Activated T-cell treated with anti-CD3 and anti-CD28 coated beads for 1 hour (primary cell): Measurements from ENCODE around the gene SLCO4A1.

Experiments
- DNase-seq: peaks from one replicate; pipeline ENCODE4 v3.0.0-alpha.2; 2020; ENCODE audit warnings: low read depth

SLCO4A1 gene

DNA sequence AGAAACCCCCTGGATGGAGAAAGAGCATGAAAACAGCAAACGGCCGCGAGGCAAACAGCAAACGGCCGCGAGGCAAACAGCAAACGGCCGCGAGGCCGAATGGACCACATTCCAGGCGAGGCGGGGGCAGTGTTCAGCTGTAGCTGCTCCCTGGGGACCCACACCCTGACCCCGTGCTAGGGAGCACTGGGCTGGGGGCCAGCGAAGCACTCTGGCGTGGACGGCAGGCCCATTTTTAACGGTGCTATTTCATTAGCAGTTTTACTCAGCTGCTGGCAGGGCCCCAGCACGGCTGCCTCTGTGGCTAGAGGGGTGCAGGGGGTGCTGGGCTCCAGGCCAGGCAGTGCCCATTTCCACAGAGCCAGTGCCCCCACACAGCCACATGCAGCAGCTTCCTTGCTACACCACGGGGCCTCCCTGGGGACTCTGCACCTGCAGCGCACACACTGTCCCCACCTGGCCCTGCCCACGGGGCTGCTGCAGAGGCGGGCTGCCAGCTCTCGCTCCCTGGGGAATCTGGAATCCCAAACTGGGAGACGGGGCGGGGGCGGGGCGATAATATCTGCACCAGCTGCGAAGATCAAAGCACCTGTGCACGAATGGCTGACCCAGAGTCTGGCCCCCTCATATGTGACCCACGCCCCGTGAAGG lies 35.6 kb upstream of the SLCO4A1 start:
- no peak for DNase-seq

DNA sequence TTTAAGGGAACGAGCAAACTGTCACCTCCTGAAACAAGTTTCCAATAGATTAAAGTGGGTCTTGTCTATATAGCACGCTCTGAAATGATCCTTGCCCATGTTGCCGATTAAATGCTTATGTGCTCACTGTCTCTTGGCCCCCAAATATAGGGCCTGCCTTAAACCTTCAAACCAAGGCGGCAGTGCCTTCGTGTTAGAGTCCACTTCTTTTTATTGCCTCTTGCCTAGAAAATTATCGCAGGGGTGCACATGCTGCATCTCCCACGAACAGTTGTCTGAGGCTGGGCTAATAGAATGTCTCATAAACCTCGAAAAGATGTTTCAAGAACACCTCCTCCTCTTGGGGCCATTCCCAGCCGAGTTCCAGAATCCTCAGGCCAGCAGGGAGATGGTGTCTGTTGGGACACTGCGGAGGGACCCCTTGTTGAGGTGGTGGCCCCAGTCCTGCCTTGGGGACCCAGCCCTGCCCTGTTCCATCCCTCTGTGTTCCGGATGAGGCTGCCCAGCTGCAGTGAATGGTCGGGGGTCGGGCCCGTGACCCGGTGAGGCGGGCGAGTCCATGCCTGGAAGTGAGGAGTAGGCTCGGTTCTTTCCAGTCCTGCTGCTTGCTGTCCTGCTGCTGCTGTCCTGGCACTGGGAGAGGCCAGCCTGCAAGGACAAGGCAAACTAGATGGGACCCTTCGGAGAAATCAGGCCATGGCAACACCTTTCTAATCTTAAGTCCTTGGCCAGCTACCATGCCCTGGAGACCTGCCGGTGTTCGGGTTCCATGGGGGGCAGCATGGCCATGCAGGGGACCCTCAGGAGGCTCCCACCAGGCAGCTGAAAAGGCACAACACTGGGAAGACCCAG lies 34.7 kb upstream of the SLCO4A1 start:
- DNase-seq, result no peak

DNA sequence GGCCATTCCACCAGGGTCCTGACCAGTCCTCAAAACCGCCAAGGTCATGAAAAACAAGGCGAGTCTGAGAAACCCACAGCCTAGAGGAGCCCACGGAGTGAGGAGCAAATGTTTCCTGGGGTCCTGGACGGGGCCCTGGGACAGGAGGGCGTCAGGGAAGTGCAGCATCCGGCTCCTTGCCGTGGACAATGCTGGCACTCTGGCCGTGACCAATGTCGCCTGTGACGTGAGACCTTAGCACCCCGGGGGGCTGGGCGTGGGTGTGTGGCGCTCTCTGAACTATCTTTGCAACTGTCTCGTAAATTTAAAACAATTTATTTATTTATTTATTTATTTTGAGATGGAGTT lies 34.1 kb upstream of the SLCO4A1 start:
- DNase-seq, result no peak

DNA sequence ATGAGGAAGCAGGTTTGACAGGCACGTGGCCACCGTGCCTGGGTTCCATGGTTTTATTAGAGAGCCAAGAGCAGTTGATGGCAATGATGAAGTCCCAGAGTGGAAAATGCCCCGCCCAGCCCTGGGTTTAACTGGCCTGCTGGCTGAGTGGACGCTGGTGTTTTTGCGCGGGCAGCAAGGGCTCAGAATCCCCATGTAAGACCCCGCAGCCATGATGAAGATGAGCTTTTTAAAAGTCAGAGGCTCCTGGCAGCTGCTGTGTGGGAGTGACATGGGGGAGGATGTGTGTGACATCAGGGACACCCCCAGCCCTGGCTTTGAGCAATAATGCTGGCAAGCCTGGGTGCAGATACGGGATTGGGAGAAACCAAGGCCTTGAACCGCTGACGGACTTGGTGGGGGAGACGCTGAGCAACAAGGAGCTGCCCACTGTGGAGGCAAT lies 33.0 kb upstream of the SLCO4A1 start:
- DNase-seq, result no peak

DNA sequence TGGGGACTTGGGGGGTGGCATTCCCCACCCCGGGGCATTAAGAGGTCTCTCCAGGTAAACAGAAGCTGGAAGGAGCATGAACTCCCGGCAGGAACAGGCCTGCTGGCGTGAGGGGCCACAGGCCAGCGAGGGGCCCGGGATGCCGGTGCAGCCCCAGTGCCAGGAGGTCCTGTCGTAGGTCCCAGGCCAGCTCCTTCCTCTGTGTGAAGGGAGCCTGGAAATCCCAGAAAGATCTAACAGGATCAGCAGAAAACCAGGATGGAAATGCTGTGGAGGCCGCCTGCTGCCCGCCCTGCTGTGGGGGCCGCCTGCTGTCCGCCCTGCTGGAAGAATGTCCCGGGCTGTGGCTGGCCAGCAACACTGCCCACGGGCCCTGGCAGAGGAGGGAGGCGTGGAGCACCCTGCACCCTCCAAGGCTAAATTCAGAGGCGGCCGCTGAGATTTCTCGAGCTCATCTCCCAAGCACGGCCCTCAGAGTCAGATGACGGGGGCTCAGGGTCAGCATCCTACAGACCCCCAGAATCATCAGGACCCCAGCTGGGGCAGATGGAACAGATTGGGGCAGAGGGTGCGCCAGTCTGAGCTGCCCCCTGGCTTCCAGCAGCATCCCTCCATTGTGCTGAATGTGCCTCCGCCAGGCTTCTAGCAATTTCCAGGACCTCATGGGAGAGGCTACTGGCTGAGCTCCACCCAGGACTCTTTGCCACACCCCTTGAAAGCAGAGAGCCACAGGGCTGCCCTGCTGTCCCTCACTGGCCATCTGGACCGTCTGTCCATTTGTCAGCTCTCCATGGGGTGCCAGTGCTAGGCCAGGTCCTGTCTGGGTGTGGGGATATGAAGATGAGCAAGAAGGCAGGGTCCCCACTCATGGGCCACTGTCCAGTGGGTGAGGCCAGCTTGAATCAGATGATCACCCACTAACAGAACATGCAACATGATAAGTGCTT lies 32.2 kb upstream of the SLCO4A1 start:
- no peak for DNase-seq

DNA sequence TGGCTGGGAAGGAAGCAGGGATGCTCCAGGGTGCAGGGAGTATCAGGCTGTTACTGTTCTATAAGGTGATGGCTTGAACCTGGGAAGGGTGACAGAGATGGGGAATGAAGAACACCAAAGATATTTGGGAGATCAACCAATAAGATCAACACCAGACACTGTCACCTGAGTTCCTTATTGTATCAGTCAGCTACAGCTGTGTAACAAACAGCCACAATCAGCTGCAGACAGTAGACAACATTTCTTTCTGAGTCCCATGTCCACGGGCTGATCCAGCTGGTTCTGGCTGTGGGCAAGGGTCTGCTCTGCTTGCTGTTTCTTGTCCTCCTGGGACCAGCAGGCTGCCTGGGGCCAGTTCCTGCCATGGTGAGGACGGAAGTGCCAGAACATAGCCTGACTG lies 31.3 kb upstream of the SLCO4A1 start:
- DNase-seq, result no peak

DNA sequence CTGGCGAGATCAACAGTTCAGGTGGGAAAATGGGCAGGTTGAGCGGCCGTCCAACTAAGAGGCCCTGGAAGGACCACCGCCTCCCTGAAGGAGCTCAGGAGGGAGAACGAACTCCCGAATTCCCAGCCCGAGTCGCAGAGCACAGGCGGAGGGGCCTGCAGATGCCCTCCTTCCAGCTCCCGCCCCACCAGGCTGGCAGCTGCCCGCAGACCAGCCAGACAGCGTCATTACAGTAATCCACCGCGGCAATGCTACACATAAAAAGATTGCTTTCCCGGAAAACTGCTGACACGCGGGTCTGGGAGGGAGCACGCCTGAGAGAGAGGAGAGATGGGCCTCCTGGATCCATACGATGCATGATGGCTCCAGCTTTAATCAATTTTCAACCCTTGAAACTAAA lies 30.5 kb upstream of the SLCO4A1 start:
- DNase-seq, result no peak

DNA sequence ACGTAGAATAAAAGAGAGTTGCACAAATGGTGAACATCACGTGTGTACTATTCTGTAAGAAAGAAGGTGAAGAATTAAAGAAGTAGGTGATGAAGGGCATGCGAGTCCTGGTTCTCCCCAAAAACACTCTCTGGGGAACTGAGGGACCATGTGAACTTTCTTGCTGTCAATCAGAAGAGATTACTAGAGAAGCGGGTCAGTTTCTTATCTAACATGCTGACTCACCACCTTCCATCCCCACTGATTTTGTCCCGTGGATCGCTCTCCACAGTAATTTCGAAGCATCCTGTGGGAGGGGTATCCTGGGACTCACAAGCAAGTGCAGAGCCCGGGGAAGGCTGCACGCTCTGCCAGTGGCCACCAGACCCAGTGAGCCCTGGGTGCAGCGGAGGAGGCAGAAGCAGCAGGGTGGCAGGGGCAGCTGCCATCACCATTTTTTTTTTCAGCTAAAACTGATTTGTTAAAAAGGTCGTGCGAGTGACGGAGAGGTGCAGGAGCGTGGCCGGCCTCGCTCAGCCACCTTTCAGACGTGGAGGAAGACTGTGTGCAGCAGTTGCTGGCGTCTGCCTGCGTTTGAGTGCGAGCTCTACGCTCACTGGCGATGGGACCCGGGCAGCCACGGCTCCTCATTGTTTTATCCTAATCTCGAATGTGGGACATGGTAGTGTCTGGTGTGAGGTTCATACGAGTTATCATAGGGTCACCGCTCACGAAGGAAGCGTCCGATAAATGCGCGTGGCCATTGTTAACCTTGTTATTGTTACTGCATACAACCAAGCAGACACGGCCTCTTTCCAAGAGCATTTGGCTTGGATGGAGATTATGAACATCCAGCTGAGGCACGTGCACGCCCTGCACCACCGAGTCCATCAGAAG lies 28.0 kb upstream of the SLCO4A1 start:
- DNase-seq, result no peak

DNA sequence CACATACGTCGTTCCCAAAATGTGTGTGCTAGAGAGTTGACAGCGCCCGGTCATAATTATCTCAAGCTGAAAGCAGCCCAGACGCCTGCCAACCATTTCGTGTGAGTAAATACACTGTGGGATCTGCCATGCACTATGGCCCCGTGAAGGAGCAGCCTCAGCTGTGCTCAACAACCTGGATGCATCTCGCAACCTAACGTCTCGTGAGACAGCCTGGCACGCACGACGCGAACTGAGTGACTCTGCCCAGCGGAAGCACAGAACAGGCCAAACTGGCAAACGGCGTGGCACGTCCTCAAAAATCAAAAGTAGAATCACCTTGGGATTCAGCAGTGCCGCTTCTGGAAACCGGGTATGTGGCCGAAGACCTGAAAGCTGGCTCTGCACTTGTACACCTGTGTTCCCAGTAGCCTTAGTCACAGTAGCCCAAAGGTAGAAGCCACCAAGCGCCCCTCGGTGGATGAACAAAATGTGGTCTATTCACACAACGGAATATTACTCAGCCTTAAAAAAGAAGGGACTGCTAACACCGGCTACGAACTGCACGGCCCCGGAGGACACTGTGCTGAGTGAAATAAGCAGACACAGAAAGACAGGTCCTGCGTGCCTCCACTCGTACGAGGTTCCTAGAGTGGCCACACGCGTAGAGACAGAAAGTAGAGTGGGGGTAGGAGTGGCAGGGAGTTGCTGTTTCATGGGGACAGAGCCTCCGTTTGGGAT lies 27.2 kb upstream of the SLCO4A1 start:
- no peak for DNase-seq

DNA sequence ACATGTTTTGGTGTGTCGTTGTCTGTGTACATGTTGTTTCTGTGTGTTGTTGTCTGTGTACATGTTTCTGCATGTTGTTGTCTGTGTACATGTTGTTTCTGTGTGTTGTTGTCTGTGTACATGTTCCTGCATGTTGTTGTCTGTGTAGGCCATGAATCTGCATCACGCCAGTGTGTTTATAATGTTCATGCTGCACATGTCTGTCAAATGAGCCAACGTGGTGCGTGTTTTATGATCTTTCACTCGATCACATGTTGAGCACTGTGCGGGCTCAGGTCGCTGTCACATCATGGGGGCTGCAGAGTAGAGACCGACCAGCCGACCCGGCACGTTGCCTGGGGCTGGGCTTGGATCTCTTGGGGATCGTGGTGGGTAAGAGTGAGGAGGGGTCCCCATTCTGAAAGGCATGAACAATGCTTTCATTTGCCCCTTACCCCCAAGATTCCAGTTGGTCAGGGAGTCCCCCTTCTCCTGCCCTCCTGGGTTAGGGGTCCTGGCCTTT lies 26.5 kb upstream of the SLCO4A1 start:
- DNase-seq, result no peak

DNA sequence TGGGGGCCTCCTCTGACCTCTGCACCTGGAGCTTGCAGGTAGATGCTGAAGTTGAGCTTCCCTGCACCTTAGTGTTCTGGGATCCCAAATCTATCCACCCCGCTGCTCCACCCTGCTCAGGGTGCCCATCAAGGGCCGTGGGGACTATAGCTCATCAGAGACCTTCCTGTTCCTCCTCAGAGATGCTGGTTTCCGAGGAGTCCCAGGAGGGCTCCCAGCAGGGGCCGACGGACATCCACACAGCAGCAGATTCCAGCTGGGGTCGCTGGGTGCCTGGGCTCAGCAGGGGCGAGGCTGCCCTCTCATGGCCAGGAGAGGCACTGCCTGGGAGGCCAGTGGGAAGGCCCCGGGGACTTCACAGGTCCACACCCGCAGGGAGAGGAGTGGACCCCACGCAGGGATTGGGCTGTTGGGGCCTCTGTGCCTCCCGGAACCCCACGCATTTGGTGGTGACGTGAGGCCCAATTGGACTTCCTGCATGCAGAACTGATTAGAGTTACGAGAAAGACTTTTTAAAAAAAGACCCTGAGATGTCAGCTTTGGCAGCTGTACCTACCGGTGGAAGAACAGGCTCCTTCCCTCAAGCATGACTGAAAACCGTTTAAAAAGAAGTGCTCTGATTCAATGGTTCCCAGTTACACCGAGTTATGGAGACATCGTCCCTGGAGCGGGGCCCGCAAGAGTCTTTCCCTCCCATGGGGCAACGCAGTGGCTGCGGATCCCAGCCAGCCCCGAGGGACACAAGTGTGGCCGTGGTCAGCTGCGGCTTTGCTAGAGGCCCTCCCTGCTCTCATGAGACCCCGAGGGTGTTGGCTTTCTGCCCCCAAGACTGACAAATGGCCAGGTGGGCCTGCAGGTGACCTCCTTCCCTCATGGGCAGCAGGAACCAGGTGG lies 25.3 kb upstream of the SLCO4A1 start:
- peak; percentile 55 for DNase-seq

DNA sequence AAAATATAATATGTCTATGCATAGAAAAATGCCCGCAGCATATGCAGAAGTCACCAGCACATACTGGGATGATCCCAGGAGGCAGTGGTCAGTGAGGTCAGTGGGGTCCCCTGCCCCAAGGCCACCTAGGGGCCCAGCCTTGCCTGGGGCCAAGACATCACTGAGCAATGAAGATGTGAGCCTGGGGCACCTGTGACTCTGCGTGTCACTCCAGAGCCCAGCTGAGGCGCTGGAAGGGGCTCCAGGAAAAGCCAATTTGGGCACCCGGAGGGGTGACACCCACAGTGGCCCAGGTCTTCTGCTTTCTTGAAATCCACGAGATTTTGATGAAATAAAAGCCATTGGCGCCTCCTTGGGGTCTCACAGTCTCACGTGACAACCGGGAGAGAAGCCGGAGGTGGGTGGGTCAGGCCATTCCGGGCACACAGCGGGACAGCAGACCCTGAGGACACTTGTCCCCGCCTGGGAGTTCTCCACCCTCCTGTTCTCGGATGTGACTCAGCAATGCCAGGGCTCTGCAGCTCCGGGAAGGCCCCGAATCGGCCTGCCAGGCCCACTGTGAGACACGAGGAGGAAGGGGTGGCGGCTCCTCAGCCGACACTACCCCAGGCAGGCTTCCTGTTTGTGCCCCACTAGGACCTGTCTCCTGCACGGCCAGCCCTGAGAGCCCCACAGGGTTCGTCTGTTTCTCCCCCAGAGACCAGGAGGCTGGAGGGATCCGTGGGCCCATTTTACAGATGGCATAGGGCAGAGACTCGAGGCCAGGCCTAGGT lies 24.4 kb upstream of the SLCO4A1 start:
- peak; percentile 31 for DNase-seq

DNA sequence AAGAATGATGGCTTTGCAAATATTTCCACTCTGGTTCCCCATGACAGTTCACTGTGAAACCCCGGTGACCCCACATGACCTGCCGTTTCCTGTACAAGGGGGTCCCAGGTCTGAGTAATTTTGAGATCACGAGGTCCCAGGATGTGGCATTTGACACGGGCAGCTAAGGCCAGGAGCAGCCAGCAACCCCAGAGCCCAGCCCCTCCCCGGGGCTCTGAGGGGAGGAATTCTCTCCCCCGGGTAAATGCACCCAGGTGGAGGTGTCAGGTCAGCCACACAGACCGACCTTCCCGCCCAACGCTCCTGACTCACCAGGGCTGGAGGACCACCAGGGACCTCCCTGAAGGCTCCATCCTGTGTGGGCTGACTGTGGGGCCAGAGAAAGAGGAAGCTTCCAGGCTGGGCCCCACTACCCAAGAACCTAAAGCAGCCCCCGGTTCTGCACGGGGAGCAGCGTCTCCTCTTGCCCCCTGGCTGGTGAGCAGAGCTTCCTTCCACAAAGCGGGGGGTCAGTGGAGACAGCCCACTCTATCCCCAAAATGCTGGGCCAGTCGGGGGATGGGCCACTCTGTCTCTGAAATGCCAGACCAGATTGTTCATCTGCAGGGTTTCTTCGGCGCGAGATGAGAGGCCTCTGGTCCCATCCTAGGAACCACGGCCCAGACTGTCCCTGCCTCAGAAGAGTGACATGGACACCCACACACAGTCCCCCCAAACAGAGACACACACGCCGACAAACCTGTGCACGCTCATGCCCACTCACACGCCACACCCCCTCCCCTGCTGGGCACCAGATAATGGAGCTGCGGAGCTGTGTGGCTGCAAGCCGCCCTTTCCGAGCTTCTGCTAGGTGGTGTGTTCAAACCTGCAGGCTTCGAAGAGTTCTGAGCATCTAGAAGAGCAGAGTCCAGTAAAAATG lies 23.4 kb upstream of the SLCO4A1 start:
- no peak for DNase-seq

DNA sequence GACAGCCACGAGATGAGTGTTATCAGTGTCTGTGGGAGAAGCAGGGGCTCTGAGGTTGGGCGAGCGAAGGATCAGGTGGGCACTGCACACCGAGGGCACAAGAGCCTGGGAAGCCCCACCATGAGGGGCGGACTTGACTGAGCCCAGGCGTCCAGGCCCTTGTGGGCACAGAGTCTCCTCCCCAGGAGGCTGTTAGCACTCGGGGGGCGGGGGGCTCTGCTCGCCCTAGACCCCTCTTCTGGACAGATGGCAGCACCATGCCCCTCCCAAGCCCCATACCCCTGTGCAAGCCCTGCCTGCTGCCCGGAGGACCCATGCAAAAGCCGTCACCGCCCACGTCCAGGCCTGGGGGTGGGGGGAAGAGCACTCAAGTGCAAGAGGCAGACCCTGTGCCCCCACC lies 21.7 kb upstream of the SLCO4A1 start:
- DNase-seq, result no peak

DNA sequence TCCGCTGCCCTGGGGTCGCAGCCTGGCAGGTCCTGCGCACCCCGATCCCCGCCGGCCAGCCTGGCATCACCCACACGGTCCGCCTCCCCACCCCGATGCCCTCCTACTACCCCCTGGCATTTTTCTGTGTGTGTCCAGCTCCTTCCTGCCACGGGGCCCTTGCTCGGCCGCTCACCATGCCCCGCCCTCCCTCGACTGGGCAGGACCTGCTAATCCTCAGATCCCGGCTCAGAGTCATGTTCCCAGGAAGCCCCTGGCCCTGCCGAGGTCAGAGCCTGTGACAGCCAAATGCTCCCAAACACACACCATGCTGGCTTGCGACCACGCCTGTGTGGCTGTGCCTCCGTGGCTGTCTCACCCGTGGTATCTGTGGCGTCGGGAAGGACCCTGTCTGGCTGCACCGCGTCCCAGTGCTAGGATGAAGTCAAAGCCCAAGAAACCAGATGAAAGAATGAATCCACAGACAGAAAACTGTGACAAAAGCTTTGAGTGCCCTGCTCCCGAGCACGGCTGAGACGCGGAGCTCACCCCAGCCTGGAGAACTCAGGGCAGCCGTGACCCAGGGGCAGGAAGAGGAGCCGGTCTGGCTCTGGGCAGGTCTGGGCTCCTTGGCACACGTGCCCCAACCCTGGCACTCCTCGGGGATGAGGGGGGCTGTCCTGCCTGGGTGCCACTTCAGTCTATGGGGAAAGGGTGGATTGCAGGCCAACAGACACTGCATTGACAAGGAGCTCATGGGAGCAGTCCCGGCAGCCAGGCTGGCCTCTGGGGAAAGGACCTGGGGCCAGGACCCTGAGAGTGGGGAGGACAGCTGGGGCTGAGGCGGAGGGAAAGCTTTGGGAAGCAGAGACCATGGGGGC lies 20.8 kb upstream of the SLCO4A1 start:
- no peak for DNase-seq

DNA sequence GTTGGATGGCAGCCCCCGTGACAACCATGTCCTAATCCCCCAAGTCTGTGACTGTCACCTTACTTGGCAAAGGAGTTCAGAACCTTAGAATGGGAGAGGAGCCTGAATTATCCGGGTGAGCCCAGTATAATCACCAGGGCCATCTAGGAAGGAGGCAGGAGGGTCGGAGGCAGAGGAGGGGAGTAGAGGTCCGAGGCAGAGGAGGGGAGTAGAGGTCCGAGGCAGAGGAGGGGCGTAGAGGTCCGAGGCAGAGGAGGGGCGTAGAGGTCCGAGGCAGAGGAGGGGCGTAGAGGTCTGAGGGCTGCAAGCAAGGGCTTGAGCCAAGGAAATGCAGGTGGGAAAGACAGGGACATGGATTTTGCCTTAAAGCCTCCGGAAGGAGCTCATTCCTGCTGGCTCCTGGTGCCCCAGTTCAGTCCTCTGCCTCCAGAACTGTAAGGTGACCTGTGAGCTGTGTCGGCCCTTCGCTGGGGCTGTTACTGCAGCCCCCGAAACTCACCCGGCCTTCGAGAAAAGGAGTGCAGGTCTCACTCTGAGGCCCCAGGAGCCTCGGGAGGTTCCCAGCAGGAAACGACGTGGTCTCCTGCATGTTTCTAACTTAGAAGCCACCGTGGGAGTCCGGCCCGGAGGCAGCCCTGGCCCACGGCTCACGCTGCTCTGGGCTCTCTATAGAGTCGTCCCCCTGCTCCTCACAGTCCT lies 20.0 kb upstream of the SLCO4A1 start:
- no peak for DNase-seq
